HepG2 (cell line): Measurements from ENCODE around the gene SLC22A15. TPM values are rescaled to one million over a fixed set of nuclear protein-coding genes. Genes with fewer than 3 reads are reported as not detected.

Source experiments
- ERF ChIP-seq: IDR thresholded peaks from 2 replicates; pipeline ENCODE4 v1.6.1; 2018; ENCODE audit warnings: missing biosample characterization, missing genetic modification reagents
- GABPB1 ChIP-seq: IDR thresholded peaks from 2 replicates; pipeline ENCODE4 v1.6.1; 2016; ENCODE audit warnings: mild to moderate bottlenecking, missing genetic modification reagents, moderate library complexity, missing compliant biosample characterization
- HMGXB4 ChIP-seq, 2 experiments: sonication (generic) in 1 of 2; formaldehyde crosslinking in 1 of 2; IDR thresholded peaks; 2 replicates each; pipeline versions ENCODE4 v1.4.0 to v1.6.1; 2018 to 2020; ENCODE audit warnings: missing genetic modification reagents in 2 of 2, borderline replicate concordance in 1 of 2, low read depth in 1 of 2, mild to moderate bottlenecking in 1 of 2, missing biosample characterization in 1 of 2
- HNRNPUL1 ChIP-seq: fragments of 200-400 bp; formaldehyde crosslinking; IDR thresholded peaks from 2 replicates; pipeline ENCODE4 v1.6.1; 2017; ENCODE audit warnings: low read depth, mild to moderate bottlenecking, low read length, moderate library complexity
- KDM4B ChIP-seq: sonication (generic); formaldehyde crosslinking; IDR thresholded peaks from 2 replicates; pipeline ENCODE4 v1.4.0; 2020; ENCODE audit warnings: missing genetic modification reagents
- MED1 ChIP-seq: sonication (generic); formaldehyde crosslinking; IDR thresholded peaks from 2 replicates; pipeline ENCODE4 v1.4.0; 2020; ENCODE audit warnings: missing genetic modification reagents
- MTA1 ChIP-seq: sonication (generic); formaldehyde crosslinking; IDR thresholded peaks from 2 replicates; pipeline ENCODE4 v1.4.0; 2020; ENCODE audit warnings: missing genetic modification reagents, mild to moderate bottlenecking, borderline replicate concordance
- PAWR ChIP-seq: sonication (generic); formaldehyde crosslinking; IDR thresholded peaks from 2 replicates; pipeline ENCODE4 v1.4.0; 2020; ENCODE audit warnings: missing genetic modification reagents, mild to moderate bottlenecking, borderline replicate concordance
- PRPF4 ChIP-seq: fragments of 200-400 bp; formaldehyde crosslinking; IDR thresholded peaks from 2 replicates; pipeline ENCODE4 v1.6.1; 2016; ENCODE audit warnings: low read length, low read depth; ENCODE audit not compliant: poor library complexity, severe bottlenecking
- SP2 ChIP-seq: sonication (generic); formaldehyde crosslinking; IDR thresholded peaks from 2 replicates; pipeline ENCODE4 v1.5.1; 2020; ENCODE audit warnings: mild to moderate bottlenecking, missing genetic modification reagents
- TBP ChIP-seq: sonication (generic); formaldehyde crosslinking; IDR thresholded peaks from 2 replicates; pipeline ENCODE4 v1.5.0; 2020; ENCODE audit warnings: missing genetic modification reagents
- TEF ChIP-seq: sonication (generic); formaldehyde crosslinking; IDR thresholded peaks from 2 replicates; pipeline ENCODE4 v1.5.0; 2020; ENCODE audit warnings: missing genetic modification reagents
- TFDP1 ChIP-seq: IDR thresholded peaks from 2 replicates; pipeline ENCODE4 v1.6.1; 2016; ENCODE audit warnings: missing compliant biosample characterization, missing genetic modification reagents, borderline replicate concordance
- THAP11 ChIP-seq: IDR thresholded peaks from 2 replicates; pipeline ENCODE4 v1.6.1; 2016; ENCODE audit warnings: missing biosample characterization, missing genetic modification reagents
- THYN1 ChIP-seq: sonication (generic); formaldehyde crosslinking; IDR thresholded peaks from 2 replicates; pipeline ENCODE4 v1.8.1; 2023; ENCODE audit warnings: low read depth, mild to moderate bottlenecking, moderate library complexity, missing genetic modification reagents, borderline replicate concordance
- ZBTB7A ChIP-seq: sonication (generic); formaldehyde crosslinking; IDR thresholded peaks from 2 replicates; pipeline ENCODE4 v1.8.0; 2022; ENCODE audit warnings: mild to moderate bottlenecking, missing genetic modification reagents
- ZFP90 ChIP-seq: sonication (generic); formaldehyde crosslinking; IDR thresholded peaks from 2 replicates; pipeline ENCODE4 v1.8.0; 2022; ENCODE audit warnings: missing genetic modification reagents, mild to moderate bottlenecking, inconsistent platforms, borderline replicate concordance
- ZNF850 ChIP-seq: sonication (generic); formaldehyde crosslinking; conservative IDR thresholded peaks from 2 replicates; pipeline ENCODE4 v1.9.0; 2021; ENCODE audit warnings: mild to moderate bottlenecking, missing genetic modification reagents
- ZXDC ChIP-seq: sonication (generic); formaldehyde crosslinking; IDR thresholded peaks from 2 replicates; pipeline ENCODE4 v1.5.0; 2020; ENCODE audit warnings: mild to moderate bottlenecking, missing genetic modification reagents
- polyA plus RNA-seq, 8 experiments: library from polyadenylated mRNA; depleted of rRNA in 3 of 8; stranded (reverse) in 7 of 8; unstranded in 1 of 8; fragments of >200 nt; fragmentation: Illumina TruSeq in 4 of 8; extraction: Trizol in 4 of 8; gene quantifications; 2 replicates each; pipeline versions ENCODE4 v1.2.1 to v1.2.3, GENCODE V29; 2011 to 2016; ENCODE audit warnings: low read depth in 4 of 8, missing spikeins in 1 of 8, mixed read lengths in 1 of 8; ENCODE audit not compliant: insufficient read depth in 1 of 8
- total RNA-seq, 5 experiments: library from RNA; depleted of rRNA; stranded (reverse); fragments of >200 nt; fragmentation: Illumina TruSeq; extraction: Trizol; gene quantifications; 2 replicates each; pipeline ENCODE4 v1.2.3, GENCODE V29; 2016; ENCODE audit warnings: low read depth in 1 of 5
- TF ChIP-seq, protein P1 (sequence below): sonication (generic); formaldehyde crosslinking; IDR thresholded peaks from 2 replicates; pipeline ENCODE4 v1.5.1; 2020; ENCODE audit warnings: missing genetic modification reagents, mild to moderate bottlenecking, borderline replicate concordance

The SLC22A15 gene
- total and polyA plus RNA-seq, 2 of the 13 experiments (the other 11 are each of a cell fraction or from before 2014, with no cell fraction given), result 0.24 to 1.7 TPM

- 0 out of 2 replicates have a peak, but pooled peaks have one; percentile 10 for TF ChIP-seq ERF (CRISPR knock-in tag)
- TF ChIP-seq GABPB1 (CRISPR knock-in tag), result no peak
- TF ChIP-seq MED1 (CRISPR knock-in tag), result peak; percentile 46; the same call in 1 of the 2 replicates
- no peak for TF ChIP-seq ZXDC (CRISPR knock-in tag)
- TF ChIP-seq TBP (CRISPR knock-in tag), result no peak
- no peak for TF ChIP-seq PRPF4
- TF ChIP-seq, protein P1, sequence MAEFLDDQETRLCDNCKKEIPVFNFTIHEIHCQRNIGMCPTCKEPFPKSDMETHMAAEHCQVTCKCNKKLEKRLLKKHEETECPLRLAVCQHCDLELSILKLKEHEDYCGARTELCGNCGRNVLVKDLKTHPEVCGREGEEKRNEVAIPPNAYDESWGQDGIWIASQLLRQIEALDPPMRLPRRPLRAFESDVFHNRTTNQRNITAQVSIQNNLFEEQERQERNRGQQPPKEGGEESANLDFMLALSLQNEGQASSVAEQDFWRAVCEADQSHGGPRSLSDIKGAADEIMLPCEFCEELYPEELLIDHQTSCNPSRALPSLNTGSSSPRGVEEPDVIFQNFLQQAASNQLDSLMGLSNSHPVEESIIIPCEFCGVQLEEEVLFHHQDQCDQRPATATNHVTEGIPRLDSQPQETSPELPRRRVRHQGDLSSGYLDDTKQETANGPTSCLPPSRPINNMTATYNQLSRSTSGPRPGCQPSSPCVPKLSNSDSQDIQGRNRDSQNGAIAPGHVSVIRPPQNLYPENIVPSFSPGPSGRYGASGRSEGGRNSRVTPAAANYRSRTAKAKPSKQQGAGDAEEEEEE (CRISPR knock-in tag), result no peak
- TF ChIP-seq THYN1, result no peak
- TF ChIP-seq TFDP1 (CRISPR knock-in tag), result no peak
- TF ChIP-seq SP2, result no peak
- TF ChIP-seq PAWR, result no peak
- TF ChIP-seq TEF (CRISPR knock-in tag), result no peak
- TF ChIP-seq MTA1 (CRISPR knock-in tag), result no peak
- TF ChIP-seq ZFP90 (CRISPR knock-in tag), result no peak
- no peak for TF ChIP-seq HNRNPUL1
- no peak for TF ChIP-seq ZBTB7A (CRISPR knock-in tag)
- TF ChIP-seq THAP11, result no peak
- TF ChIP-seq ZNF850 (CRISPR knock-in tag), result no peak
- peak in 1 of 2 experiments; percentile 30; a peak in 1 of 4 replicates for TF ChIP-seq HMGXB4 (CRISPR knock-in tag; IDR thresholded peaks at IDR 0.05; ENCODE audit: borderline replicate concordance in 1 of 2, low read depth in 1 of 2)
- no peak for TF ChIP-seq KDM4B (CRISPR knock-in tag)
These were observed 135.3 kb downstream of the SLC22A15 start (continued) for GRCh38 chr1:116111524-116112021.
